Measurements from ENCODE around the gene PCLO.
"Not testable (repeated sequence)": the region's sequence is repeated elsewhere in the genome, so short reads cannot be mapped to it uniquely, and the experiment has no call there.

The PCLO gene

DNA sequence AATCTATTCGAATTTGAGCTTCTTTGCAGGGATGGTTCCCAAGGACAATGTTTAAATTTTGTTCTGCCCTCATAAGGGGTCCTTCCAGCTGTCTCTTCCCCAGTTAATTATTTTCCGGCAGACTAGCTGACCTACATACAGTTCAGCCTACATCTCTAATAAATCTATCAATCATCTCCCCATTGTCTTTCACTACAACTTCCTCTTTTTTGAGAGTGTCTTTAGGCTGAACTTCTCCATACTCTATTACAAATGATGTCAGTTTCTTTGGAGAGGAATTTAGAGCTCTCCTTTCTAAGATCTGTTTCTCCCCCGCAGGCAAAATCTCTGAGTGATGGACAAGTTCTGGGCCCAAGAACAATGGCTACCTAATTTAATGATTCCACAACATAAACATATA is 122.2 kb downstream of the PCLO start:
- no peak for DNase-seq

DNA sequence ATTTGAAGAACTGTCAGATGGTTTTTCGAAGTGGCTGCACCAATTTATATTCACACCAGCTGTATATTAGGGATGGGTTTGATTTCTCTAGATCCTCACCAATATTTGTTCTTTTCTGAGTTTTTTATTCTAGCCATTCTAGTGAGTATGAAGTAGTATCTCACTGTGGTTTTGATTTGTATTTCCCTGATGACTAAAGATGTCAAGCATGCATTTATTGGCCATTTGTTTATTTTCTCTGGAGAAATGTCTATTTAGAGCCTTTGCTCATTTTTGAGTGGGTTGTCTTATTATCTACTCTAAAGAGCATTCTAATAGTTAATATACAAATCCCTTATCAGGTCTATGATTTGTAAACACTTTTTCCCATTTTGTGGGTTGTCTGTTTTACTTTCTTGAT is 123.9 kb downstream of the PCLO start:
- DNase-seq = no peak

DNA sequence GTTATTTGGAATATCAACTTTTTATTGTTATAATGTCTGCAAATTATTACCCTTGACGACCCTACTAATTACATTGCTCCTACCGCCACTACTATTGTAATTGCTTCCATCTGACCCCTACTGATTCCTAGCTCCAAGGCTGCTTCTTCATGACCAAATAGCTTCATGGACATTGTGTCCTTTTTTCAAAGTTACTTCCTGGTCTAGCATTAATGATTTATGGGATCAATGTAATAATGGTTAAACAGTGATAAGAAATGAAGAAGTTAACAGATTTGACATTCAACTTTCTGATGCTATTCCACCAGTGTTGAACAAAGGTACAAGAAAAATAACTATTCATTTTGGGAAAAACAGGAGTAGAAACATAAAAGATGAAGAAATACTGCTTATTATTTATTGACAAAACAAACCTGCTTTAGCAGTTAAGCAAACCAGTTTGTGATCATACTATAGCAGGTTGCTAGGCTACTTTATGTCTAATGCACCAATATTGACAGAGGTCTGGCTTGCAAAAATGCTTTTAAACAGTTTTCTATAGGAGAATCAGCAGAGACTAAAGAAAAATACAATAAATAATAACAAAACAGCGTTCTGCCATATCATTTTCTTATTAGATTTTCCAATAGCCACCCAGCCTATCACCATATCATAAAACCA is 125.8 kb downstream of the PCLO start:
- DNase-seq = no peak

DNA sequence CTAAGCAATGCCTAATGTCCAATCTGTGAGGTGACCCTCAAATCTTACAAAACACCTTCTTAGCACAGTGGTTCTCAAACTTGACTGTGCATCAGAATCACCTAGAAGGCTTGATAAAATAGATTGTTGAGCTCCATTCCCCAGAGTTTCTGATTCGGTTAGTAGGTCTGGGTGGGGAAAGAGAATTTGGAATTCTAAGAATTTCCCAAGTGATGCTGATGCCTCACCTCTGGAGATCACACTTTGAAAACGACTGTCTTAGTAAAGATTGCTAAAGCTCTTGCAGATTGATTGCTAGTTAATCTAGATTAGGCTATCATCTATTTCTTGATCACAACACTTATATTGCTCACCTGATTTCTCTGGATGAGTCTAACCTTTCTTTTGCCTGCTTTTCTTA is 126.6 kb downstream of the PCLO start:
- DNase-seq = no peak

DNA sequence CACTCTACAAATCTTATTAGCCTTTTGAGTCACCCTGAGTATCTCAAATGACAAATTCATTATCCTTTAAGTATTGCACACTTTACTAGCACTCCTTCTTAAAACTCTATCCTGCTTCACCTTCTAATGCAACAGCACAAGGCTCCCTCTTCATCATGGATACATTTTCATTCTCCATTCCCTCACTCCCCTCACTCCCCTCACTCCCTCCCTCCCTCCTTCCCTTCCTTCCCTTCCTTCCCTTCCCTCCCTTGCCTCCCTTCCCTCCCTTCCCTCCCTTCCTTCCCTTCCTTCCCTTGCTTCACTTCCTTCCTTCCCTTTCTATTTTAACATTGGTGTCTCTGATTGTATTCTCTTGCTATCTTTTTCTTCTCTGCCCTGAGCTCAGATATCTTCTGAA is 130.5 kb downstream of the PCLO start:
- DNase-seq = no peak

DNA sequence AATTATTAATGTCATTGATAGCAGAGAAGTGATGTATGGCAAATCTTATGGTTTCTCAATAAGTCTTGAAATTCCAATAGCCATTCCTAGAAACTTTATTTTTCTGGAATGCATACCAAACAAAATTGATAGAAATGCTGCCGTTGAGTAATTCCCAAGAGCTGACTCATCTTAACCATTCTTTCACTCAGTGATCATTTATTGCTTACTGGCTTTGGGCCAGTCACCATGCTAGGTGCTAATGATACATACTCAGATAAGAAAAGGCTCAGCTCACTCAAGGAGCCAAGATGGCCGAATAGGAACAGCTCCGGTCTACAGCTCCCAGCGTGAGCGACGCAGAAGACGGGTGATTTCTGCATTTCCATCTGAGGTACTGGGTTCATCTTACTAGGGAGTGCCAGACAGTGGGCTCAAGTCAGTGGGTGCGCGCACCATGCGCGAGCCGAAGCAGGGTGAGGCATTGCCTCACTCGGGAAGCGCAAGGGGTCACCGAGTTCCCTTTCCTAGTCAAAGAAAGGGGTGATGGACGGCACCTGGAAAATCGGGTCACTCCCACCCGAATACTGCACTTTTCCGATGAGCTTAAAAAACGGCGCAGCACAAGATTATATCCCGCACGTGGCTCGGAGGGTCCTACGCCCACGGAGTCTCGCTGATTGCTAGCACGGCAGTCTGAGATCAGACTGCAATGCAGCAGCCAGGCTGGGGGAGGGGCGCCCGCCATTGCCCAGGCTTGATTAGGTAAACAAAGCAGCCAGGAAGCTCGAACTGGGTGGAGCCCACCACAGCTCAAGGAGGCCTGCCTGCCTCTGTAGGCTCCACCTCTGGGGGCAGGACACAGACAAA is 138.6 kb downstream of the PCLO start:
- DNase-seq = not testable (repeated sequence)

DNA sequence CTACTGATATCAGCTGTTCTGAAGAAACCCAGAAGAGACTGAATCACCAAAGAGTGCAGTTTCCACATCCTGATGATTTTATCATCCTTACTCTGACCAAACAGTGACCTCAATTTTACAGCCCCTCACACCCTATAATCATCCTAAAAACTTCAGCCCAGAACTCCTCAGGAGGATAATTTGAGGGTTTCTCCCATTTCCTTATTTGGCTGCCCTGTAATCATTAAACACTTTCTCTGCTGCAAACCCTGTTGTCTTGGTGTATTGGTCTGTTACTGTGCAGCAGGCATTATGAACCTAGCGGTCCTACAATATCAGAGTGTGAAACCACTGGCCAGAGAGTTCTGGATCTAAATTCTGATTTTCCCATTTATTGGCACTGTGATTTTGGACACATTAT is 141.7 kb downstream of the PCLO start:
- no peak for DNase-seq

DNA sequence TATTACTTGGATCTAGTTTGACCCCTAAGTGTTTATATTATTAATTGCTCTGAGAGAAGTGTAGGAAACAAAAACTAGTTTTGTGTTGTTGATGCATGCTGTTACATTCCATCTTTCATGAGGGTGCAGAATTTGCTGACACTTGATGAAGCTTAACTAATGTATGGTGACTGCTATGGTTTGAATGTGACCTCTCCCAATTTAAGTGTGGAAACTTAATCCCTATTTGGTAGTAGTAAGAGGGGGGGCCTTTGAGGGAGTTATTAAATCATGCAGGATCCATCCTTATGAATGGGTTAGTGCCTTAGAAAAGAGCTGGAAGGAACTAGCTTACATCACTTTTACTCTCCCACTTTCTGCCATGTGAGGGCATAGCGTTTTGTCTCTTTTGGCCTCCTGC is 142.5 kb downstream of the PCLO start:
- DNase-seq = no peak

DNA sequence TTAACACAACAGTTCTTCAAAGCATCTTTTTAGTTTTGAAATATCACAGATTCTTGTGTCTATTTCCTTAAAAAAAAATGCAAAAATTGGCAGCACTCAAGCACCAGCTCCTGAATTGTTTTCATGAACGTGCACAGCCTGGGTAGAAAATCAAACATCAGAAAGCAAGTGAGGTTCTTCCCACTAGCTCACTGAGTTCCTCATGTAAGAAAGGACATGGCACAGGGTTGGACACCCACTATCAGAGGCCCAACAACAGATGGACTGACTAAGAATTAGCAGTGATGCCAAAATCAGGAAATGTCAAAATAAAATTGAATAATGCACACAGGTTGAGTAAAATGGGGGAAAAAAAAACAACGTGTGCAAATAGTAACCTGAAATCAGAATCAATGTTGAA is 146.8 kb downstream of the PCLO start:
- no peak for DNase-seq

DNA sequence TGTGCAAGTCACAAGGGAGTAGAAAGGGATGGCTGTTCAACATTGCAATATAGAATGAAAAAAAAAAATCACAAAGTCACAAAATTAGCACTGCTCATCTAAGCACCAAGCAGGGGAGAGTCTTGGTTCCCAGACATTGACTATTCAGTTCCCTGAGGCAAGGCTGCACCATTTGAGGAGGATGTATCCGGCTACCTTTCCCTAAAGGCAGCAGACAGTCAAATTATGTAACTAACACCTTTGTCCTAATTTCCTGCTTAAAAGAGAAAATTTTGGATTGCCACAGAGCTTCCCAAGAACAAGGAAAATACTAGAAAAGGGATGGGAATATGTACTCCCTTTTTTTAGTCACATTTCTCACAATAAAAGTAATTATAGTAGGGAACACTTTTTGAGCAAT is 148.1 kb downstream of the PCLO start:
- no peak for DNase-seq

DNA sequence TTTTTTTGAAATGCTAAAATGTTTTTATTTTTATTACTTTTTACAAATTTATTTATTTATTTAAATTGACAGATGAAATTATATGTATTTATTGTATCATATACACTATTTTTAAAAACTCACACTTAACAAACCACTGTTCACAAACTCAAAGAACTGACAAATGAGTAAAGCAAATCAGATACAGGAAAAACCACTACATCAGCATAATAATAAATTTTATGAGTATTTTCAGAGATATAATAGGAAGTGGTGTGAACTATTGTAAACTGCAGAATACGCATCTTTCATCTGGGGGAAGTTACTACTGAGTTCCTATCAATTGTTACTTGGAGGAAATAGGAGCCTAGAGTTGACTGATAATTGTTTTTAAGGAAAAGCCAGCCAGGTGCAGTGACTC is 150.7 kb downstream of the PCLO start:
- no peak for DNase-seq

DNA sequence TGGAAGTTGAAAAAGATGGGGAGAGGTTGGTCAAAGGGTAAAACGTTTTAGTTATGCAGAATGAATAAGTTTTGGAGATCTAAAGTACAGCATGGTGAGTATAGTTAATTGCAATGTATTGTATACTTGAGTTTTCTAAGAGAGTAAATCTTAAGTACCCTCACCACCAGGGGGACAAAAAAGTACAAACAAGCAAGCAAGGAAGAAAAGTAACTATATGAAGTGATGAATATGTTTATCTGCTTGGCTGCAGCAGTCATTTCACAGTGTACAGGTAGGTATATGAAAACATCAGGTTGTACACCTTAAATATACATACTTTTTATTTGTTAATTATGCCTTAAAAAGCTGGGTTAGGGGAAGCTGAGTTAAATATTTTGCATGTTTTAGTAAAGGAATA is 157.3 kb downstream of the PCLO start:
- DNase-seq = no peak

DNA sequence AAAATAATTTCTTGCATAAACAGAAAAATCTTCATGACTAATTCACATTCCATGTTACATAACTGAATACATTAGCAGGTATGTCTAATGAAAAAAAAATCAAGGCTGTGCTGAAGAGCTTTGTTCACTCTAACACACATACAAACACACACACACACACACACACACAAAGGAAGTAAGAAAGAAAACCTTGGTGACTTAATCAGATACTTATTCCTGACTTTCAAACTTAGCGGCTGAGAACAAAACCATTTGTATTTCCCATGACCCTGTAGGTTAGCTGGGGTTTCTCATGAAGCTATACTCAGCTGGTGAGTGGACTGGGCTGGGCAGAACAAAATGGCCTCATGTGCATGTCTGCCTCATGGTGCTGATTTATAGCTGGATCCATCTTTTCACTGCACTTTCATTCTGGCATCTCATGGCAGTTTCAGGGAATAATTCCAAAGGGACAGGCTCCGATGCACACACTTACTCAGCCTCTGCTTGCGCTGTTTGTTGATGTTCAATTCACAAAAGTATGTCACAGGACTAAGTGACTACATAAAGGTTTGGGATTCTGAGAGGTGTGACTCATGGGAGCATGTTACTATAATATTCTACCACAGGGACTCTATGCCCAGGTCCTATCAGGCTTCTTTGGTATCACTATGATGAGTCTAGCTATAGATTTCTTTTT is 161.2 kb downstream of the PCLO start:
- no peak for DNase-seq

DNA sequence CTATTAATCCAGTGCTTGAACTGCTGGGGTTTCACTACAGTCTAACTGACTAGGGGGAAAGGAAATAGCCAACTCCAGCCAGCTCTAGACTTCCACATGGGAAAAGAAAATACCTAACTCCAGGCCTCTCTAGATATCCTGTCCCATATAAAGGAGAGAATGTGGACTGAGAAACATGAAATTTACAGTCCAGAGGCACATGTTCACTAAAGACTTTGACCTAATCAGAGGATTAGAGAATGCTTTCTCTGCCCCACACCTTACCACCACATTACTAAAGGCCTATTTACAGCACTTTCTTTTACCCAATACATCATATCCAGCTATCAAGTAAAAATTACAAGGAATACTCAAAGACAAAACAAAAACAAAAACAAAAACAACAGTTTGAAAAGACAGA is 164.2 kb downstream of the PCLO start:
- no peak for DNase-seq

DNA sequence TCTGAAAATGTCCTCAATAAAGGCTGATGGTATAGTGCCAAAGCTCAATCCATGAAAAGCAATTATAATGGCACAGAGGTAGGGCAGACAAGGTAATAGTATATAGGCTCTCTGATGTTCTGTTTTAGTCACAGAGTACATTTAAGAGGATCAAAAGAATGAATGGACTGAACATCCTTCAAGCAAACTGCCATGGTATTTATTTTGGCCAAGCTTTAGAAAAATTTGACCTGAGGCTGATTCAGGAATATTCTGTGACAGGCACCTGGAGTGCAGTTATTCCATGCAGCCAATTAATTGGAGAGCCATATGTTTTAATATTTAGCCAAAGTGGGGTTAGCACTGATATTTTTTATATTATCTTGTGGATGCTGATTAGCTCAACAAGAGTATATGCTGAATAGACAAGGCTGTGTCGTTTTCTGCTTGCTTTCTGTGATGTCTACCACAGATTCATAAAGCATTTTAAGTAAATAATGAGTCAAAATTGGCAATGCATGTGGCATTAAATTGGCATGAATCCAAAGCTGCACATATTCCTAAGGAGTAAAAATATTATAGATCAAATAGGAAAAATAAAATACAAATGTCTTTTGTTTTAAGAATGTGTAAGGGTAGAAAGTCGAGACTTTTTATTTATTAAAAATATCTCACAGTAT is 177.4 kb downstream of the PCLO start:
- no peak for DNase-seq

DNA sequence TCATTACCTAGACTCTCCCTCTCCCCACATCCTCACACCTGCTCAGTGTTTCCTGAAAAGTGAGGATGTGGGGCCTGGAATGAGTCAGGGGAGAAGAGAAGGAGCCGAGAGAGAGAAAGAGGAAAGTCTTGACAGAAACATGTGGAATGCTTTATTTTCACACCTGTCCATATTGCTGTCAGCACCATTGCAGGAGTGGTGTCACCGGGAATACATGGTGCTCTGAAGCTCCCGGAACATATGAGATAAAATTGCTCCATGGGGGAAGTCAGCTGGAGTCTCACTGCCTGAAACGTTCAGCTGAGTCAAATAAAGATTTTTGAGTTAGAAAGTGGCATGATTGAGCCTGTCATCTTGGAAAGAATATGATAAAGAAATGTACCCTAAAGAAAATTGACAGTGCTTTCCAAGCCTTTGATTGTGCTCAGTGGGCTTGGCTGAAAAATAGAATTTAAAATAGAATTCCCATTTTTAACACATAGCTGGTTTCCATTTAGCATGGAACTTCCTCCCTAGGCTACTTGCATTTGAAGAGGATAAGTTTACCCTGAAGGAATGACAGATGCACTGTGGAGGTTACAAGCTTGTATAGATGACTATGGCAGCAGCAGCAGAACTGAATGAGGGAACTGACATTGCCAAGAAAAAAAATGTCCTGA is 182.4 kb downstream of the PCLO start:
- DNase-seq = no peak

DNA sequence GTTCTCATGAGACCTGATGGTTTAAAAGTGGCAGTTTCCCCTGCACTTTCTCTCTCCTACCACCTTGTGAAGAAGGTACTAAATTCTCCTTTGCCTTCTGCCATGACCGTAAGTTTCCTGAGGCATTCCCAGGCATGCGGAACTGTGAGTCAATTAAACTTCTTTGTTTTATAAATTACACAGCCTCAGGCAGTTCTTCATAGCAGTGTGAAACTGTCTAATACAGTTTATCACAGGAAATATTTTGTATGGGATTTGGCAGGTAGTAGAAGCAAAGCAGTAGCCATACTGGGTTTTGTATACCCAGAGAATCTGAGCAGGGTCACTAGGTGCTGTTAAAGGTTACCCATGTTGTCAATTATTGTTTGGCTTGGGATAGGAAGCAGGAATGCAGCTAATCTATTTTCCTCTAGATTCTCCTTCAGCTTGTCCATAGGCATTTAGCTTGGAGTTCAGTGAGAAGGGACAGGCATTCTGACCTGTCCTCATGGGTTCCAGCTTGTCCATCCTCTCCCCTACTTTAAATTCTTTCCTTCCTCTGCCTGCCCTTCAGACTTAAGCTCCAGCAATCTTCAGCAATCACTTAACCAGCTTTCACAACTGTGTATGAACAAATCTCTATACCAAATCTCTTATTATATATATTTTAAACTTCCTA is 186.7 kb downstream of the PCLO start:
- DNase-seq = no peak

DNA sequence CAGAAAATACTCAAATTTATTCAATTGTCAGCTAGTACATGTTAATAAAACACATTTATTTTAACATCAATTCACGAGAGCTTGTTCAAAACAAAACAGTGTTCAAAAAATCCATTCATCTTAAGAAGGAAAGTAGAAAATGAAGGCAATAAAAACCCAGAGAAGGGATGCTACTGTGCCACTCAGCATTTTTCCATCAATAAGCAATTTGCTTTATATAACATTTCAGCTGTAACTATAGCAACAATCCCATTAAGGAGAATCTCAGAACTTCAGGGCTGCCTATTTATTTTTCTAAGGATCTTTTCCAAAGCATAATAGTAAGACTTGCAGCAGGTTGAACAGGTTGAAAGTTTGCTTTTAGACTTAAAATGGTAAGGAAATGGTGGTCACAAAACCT is 190.5 kb downstream of the PCLO start:
- no peak for DNase-seq

DNA sequence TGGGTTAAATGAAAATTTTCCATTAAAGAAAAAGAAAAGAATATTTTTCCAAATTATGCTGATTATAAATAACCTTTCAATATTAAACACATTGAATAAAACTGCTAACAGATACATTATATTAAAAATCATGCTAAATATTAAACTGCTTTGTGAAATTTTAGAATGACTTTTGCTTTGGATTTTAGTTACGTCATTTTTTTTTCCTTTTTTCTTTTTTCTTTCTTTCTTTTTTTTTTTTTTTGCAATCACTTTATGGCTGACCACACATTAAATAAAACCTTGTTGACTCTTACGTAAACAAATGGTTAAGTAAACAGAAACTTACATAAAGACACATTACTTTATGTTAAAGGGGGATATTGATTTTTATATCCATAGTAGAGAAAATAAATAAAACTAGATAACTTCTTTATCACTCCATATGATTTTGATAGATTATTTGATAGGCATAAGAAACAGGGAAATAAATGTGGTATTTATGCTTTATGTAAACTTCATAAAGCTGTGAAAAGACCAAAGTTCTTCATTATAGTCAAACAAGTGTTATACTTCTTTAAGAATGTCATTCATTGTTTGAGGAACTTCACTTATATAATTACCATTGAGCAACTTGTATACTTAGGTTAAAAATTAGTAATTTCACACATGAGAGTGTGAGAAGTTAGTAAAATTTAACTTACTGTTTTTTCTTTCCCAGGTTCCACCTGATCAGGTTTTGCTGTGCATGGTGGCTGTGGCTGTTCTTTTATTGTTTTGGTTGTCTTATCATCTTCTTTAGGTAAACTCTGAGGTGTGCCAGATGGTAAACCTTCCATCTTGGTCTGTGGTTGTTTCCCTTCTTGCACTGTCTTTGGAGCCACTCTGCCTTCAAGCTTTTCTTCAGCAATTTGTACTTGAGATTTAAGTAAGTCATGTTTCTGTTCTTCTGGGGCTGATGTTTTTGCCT is 197.3 kb downstream of the PCLO start:
- no peak for DNase-seq

DNA sequence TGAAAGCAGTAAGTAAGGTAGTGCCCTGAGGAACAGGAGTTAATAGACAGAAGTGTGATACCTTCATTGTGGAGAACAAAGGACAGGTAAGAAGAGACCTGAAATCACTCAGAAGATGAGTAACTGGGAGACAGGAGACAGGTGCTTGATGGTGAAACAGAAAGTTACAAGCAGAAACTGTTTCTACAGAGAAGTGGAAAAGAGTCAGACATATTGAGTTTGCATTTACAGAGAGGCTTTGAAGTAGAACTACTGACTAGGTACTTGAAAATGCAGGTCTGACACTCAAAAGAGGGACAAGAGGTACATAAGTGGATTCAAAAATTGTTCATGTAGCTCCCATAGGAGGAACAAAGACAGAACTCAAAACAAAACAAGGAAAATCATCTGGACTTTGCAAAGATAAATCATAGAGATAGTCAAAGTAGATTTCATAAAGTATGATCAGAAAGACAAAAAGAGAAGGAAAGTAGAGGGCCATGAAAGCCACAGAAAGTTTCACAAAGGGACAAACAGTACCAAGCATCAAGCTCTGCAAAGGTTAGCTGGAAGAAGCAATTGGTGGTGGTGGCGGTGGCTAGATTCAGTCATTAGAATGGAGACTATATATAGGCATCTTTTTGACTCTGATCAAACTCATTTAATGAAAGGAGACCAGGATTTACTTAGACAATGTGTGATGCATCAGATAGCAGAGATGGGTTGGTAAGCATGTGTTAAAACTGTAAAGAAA is 198.4 kb downstream of the PCLO start:
- no peak for DNase-seq

DNA sequence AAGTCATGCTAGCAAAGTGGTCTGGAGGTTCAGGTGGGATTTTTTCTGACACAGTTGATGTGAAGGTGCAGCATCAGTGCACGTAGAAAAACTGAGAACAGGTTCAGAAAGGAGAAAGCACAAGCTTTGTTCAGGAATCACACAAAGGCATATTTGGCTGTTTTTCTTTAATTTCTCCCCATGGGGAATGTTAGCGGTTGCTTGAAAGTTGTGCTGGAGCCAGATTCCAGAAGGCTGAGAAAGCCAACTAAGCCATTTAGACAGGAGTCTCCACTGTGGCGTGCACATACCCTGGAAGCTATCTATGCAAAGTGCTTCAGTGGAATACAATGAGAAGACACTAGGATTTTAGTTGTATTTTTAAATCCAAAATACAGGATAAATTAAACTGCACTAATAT is 201.4 kb downstream of the PCLO start:
- no peak for DNase-seq
